Osteoblast (primary cell): ENCODE data around the gene OR52E8. TPM values are rescaled to one million over a fixed set of nuclear protein-coding genes. Genes with fewer than 3 reads are reported as not detected.
A peak's percentile ranks its signal among the peaks of the same experiment; 100 is the strongest.

Experiments used
- DNase-seq: peaks from one replicate; pipeline ENCODE4 v3.0.0; 2011; ENCODE audit warnings: low spot score, mixed read lengths; ENCODE audit not compliant: insufficient read length; ENCODE audit errors: missing footprints
- H2AFZ ChIP-seq: 2 replicates; pipeline ENCODE4 v1.6.0; 2011; ENCODE audit warnings: mild to moderate bottlenecking, low read length
- H3K27ac ChIP-seq: 2 replicates; pipeline ENCODE4 v1.5.1; 2011; ENCODE audit warnings: mild to moderate bottlenecking, low read depth, low read length, moderate library complexity
- H3K27me3 ChIP-seq: 2 replicates; pipeline ENCODE4 v1.6.0; 2012; ENCODE audit warnings: mild to moderate bottlenecking, control low read depth, inconsistent platforms, low read length, moderate library complexity; ENCODE audit not compliant: insufficient read depth
- H3K36me3 ChIP-seq: 2 replicates; pipeline ENCODE4 v1.5.1; 2011; ENCODE audit warnings: mild to moderate bottlenecking, low read length, control low read depth, moderate library complexity; ENCODE audit not compliant: insufficient read depth
- H3K4me1 ChIP-seq: 2 replicates; pipeline ENCODE4 v1.5.1; 2011; ENCODE audit warnings: mild to moderate bottlenecking, low read length, control low read depth, moderate library complexity; ENCODE audit not compliant: insufficient read depth
- H3K4me2 ChIP-seq: 2 replicates; pipeline ENCODE4 v1.6.0; 2011; ENCODE audit warnings: mild to moderate bottlenecking, low read length; ENCODE audit not compliant: insufficient read depth
- H3K4me3 ChIP-seq: fragments of 200-600 bp; sonication (generic); 3 replicates; pipeline ENCODE4 v1.5.1; 2012; ENCODE audit warnings: mild to moderate bottlenecking, low read length, inconsistent platforms; ENCODE audit not compliant: insufficient read depth
- H3K79me2 ChIP-seq: 2 replicates; pipeline ENCODE4 v1.6.0; 2012; ENCODE audit warnings: mild to moderate bottlenecking, low read length, control low read depth, inconsistent platforms; ENCODE audit not compliant: insufficient read depth
- H3K9me3 ChIP-seq: 2 replicates; pipeline ENCODE4 v1.5.1; 2011; ENCODE audit warnings: low read depth, low read length, control low read depth
- H4K20me1 ChIP-seq: 2 replicates; pipeline ENCODE4 v1.6.0; 2012; ENCODE audit warnings: mild to moderate bottlenecking, low read length, control low read depth; ENCODE audit not compliant: insufficient read depth
- total RNA-seq: library from RNA; depleted of rRNA; stranded (reverse); fragments of >200 nt; gene quantifications from 2 replicates; pipeline ENCODE4 v1.2.3, GENCODE V29; 2012
- TF ChIP-seq, protein P1 (sequence below): IDR thresholded peaks from 2 replicates; pipeline ENCODE4 v1.5.1; 2011; ENCODE audit warnings: mild to moderate bottlenecking, low read depth, low read length, moderate library complexity; ENCODE audit errors: extremely low read depth

Gene OR52E8
- total RNA-seq = 0.36 TPM in 1 of 2 replicates, not detected in the other

DNA sequence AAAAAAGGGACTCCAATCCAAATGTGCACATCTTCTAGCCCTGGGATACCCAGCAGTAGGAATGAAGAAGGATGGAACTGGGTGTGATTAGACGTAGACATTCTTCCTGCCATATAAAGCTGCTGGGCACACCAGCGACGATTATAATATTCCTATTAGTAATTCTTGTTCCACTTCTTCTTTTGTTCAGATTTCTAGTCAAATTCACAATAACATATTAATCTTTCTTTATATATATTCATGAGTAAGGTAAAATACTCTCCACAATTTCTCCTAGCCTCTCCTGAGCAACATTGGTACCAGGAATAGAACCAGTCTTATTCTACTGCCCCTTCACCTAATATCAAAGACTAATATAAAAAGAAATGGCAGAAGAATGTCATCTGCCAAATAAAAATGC lies at the start of gene OR52E8:
Gene OR52E8, minus strand, starts transcription at position 101 of the 400 bp plus-strand sequence. Its CDS starts 0 bp downstream, at position 101.
- H3K27me3 ChIP-seq = no peaks in the 10 kb centered on the region
- no peaks in the 10 kb centered on the region for H3K9me3 ChIP-seq
- H3K36me3 ChIP-seq = no peaks in the 10 kb centered on the region
- no peak within 1 kb of the TSS for H3K4me2 ChIP-seq
- no peak within 1 kb of the TSS for H3K27ac ChIP-seq
- no peaks in the 10 kb centered on the region for H3K4me1 ChIP-seq
- H3K4me3 ChIP-seq = no peak within 1 kb of the TSS
- TF ChIP-seq, protein P1, sequence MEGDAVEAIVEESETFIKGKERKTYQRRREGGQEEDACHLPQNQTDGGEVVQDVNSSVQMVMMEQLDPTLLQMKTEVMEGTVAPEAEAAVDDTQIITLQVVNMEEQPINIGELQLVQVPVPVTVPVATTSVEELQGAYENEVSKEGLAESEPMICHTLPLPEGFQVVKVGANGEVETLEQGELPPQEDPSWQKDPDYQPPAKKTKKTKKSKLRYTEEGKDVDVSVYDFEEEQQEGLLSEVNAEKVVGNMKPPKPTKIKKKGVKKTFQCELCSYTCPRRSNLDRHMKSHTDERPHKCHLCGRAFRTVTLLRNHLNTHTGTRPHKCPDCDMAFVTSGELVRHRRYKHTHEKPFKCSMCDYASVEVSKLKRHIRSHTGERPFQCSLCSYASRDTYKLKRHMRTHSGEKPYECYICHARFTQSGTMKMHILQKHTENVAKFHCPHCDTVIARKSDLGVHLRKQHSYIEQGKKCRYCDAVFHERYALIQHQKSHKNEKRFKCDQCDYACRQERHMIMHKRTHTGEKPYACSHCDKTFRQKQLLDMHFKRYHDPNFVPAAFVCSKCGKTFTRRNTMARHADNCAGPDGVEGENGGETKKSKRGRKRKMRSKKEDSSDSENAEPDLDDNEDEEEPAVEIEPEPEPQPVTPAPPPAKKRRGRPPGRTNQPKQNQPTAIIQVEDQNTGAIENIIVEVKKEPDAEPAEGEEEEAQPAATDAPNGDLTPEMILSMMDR = no peak
- no peak within 1 kb of the TSS for H2AFZ ChIP-seq
- no peaks in the 10 kb centered on the region for H4K20me1 ChIP-seq
- no peak for DNase-seq
- no peaks in the 10 kb centered on the region for H3K79me2 ChIP-seq

DNA sequence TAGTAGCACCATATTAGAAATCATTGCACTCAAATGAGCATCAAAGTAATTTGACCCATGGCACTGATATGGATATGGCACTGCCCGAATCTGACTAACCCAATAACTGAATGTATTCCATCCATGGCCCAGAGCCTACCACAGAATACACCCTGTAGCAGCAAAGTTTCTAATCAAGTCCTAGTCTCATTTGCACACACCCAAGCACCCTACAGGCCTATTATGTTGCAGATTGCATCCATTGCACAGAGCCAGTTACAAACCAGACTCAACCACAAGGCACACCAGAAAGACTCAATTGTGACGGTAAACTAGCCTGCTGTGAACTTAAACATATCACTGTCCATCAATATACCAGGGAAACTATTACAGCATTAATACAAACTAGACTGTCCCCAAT lies 42.0 kb upstream of the OR52E8 start:
- Histone ChIP-seq H3K27ac (no peak overlapping the region), H3K4me1 (no peaks in the 10 kb centered on the region), H3K4me2 (no peak overlapping the region), H2AFZ (no peak overlapping the region), H3K27me3 (no peaks in the 10 kb centered on the region), H3K79me2 (no peaks in the 10 kb centered on the region), H3K36me3 (no peaks in the 10 kb centered on the region), H3K4me3 (no peak overlapping the region), H4K20me1 (no peaks in the 10 kb centered on the region), H3K9me3 (no peaks in the 10 kb centered on the region)
- TF ChIP-seq, protein P1 = no peak
- DNase-seq = no peak

DNA sequence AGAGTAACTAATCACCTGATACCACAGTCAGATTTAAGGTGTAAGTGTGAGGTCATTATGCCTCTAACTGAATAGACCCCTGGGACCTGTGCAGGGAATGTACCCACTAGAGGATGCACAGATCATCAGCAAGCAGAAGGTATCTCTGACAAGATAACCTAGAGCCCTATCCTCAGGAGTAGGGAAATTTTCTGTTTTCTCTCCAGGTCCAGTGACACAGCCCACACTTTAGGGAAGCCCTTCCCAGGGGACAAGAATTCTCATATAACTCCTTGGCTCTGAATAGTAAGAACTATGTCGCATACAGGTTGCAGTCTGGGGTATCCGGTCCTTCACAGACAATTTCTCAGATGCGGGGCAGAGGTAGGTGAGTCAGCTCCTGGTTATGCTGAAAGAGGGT lies 35.4 kb upstream of the OR52E8 start, which contains the start of gene OR52E5:
Gene OR52E5, plus strand, starts transcription at position 301 of the 400 bp plus-strand sequence. CDS start 7,569 bp downstream, outside the sequence.
- DNase-seq = no peak
- H2AFZ ChIP-seq = no peak within 1 kb of the TSS

DNA sequence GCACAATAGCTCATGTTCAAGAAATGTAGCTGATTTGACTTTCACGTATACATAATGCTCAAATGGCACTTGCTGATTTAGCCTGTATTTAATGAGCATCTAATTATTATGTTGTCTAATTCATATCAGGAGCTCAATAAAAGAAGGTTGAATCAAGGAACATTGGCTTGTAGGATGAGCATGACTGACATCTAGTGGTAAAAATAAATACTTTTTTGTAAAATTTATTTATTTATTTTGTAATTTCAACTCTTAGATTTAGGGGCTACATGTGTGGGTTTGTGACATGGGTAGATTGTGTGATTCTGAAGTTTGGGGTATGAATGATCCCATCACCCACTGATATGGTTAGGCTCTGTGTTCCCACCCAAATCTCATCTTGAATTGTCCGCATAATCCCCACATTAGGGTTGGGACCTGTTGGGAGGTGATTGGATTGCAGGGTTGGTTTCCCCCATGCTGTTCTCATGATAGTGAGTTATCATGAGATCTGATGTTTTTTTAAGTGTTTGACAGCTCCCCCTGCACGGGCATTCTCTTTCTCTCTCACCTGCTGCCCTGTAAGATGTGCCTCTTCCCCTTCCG lies 33.8 kb upstream of the OR52E8 start:
- no peak for DNase-seq
- no peaks in the 10 kb centered on the region for H3K9me3 ChIP-seq
- TF ChIP-seq, protein P1 = peak; percentile 48
- no peaks in the 10 kb centered on the region for H3K27me3 ChIP-seq
- no peaks in the 10 kb centered on the region for H3K79me2 ChIP-seq
- no peaks in the 10 kb centered on the region for H3K4me1 ChIP-seq
- H3K27ac ChIP-seq = no peak overlapping the region
- no peak overlapping the region for H3K4me3 ChIP-seq
- no peak overlapping the region for H2AFZ ChIP-seq
- no peak overlapping the region for H3K4me2 ChIP-seq
- H4K20me1 ChIP-seq = no peaks in the 10 kb centered on the region
- no peaks in the 10 kb centered on the region for H3K36me3 ChIP-seq

More for the DNA sequence above, 35.4 kb upstream of the OR52E8 start, which contains the start of gene OR52E5:
- H3K4me2 ChIP-seq = no peak within 1 kb of the TSS
- TF ChIP-seq, protein P1 = no peak
- H3K4me3 ChIP-seq = no peak within 1 kb of the TSS
- H3K27me3 ChIP-seq = no peaks in the 10 kb centered on the region
- H3K9me3 ChIP-seq = no peaks in the 10 kb centered on the region
- no peaks in the 10 kb centered on the region for H3K79me2 ChIP-seq
- no peaks in the 10 kb centered on the region for H3K4me1 ChIP-seq
- H4K20me1 ChIP-seq = no peaks in the 10 kb centered on the region
- no peaks in the 10 kb centered on the region for H3K36me3 ChIP-seq
- H3K27ac ChIP-seq = no peak within 1 kb of the TSS
